ENCODE results near the gene CYP46A1.

DNA sequence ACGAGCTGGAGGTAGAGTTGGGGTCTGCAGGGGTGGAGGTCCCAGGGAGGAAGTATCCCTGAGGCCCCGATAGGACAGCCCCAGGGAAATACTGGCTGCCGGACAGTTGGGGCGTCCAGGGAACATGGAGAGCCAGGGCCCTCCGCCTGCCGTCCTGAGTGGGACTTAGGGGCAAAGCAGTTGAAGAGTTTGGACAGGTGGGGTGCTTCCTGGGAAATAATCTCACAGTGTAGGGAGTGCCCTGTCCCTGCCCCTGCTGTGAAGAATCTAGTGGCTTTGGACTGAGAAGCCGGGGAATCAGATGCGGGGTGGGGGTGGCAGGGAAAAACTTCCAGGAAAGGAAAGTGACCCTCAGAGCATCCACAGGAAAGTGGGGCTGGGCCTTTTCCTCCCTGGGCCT lies 49.0 kb upstream of the CYP46A1 start:
- TF ChIP-seq, protein P1, sequence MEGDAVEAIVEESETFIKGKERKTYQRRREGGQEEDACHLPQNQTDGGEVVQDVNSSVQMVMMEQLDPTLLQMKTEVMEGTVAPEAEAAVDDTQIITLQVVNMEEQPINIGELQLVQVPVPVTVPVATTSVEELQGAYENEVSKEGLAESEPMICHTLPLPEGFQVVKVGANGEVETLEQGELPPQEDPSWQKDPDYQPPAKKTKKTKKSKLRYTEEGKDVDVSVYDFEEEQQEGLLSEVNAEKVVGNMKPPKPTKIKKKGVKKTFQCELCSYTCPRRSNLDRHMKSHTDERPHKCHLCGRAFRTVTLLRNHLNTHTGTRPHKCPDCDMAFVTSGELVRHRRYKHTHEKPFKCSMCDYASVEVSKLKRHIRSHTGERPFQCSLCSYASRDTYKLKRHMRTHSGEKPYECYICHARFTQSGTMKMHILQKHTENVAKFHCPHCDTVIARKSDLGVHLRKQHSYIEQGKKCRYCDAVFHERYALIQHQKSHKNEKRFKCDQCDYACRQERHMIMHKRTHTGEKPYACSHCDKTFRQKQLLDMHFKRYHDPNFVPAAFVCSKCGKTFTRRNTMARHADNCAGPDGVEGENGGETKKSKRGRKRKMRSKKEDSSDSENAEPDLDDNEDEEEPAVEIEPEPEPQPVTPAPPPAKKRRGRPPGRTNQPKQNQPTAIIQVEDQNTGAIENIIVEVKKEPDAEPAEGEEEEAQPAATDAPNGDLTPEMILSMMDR (IDR thresholded peaks at IDR 0.05): no peak
- TF ChIP-seq POLR2A (IDR thresholded peaks at IDR 0.05): no peak
